NCI-H2196 (cell line): Measurements from ENCODE around the gene DIRAS1.
A peak's percentile ranks its signal among the peaks of the same experiment; 100 is the strongest.

Experiments used
- DNase-seq: peaks from one replicate; lab custom pipeline; 2025; ENCODE audit not compliant: unreplicated experiment; lab: John Stamatoyannopoulos, UW

Gene DIRAS1

GRCh38 chr19:2755811-2756210 is 34.6 kb upstream of the DIRAS1 start:
- DNase-seq = no peak

- no peak for DNase-seq
These were observed 34.2 kb upstream of the DIRAS1 start for GRCh38 chr19:2755448-2755705.

GRCh38 chr19:2754659-2755447 is 33.7 kb upstream of the DIRAS1 start:
- DNase-seq = no peak

GRCh38 chr19:2751438-2751830 is 30.3 kb upstream of the DIRAS1 start:
- no peak for DNase-seq

- DNase-seq = no peak
These were observed 29.8 kb upstream of the DIRAS1 start for GRCh38 chr19:2750808-2751437.

GRCh38 chr19:2747349-2747748 is 26.2 kb upstream of the DIRAS1 start:
- DNase-seq = no peak

GRCh38 chr19:2744113-2744512 is 22.9 kb upstream of the DIRAS1 start:
- DNase-seq = no peak

- no peak for DNase-seq
These were observed 21.9 kb upstream of the DIRAS1 start for GRCh38 chr19:2743099-2743498.

GRCh38 chr19:2740314-2740656 is 19.1 kb upstream of the DIRAS1 start:
- no peak for DNase-seq

GRCh38 chr19:2739602-2740313 is 18.6 kb upstream of the DIRAS1 start, which contains the start of gene SLC39A3:
TSS of gene SLC39A3 (minus strand) at chr19:2740017. CDS start at chr19:2737257, 2,760 bp downstream.
- peak; percentile 96 for DNase-seq

GRCh38 chr19:2736550-2737190 is 15.5 kb upstream of the DIRAS1 start:
- DNase-seq = no peak

- no peak for DNase-seq
These were observed 14.2 kb upstream of the DIRAS1 start for GRCh38 chr19:2735374-2735773.

- DNase-seq = no peak
These were observed 13.6 kb upstream of the DIRAS1 start for GRCh38 chr19:2734589-2735288.

- no peak for DNase-seq
These were observed 12.9 kb upstream of the DIRAS1 start for GRCh38 chr19:2733930-2734588.

- DNase-seq = no peak
These were observed 11.7 kb upstream of the DIRAS1 start for GRCh38 chr19:2732883-2733282.

GRCh38 chr19:2732157-2732725 is 11.1 kb upstream of the DIRAS1 start:
- no peak for DNase-seq

GRCh38 chr19:2731181-2731995 is 10.2 kb upstream of the DIRAS1 start:
- no peak for DNase-seq

GRCh38 chr19:2729943-2730818 is 9.0 kb upstream of the DIRAS1 start:
- no peak for DNase-seq
